ENCODE measurements around the gene NPB. TPM values are rescaled to one million over a fixed set of nuclear protein-coding genes. Genes with fewer than 3 reads are reported as not detected.

The NPB gene
- polyA plus RNA-seq, 1 donor (not counting 4 experiments of a cell fraction or from before 2014, with no cell fraction given), result not detected

- Histone ChIP-seq H3K36me3 (ENCODE audit: control insufficient read depth in 2 of 2, extremely low read depth in 1 of 2, insufficient read depth in 2 of 2, low read length in 2 of 2) (peaks cover 26 to 41% of the 10 kb centered on the region in 2 experiments), H3K4me1 (ENCODE audit: control insufficient read depth, extremely low read depth, insufficient read depth, low read length) (peaks cover 18% of the 10 kb centered on the region), H3K4me2 (ENCODE audit: control insufficient read depth, extremely low read depth, insufficient read depth, low read depth, low read length) (no peak overlapping the region), H3K9me3 (ENCODE audit: control insufficient read depth, low read depth, low read length) (no peaks in the 10 kb centered on the region), H3K9ac (ENCODE audit: control insufficient read depth, extremely low read depth, insufficient read depth, low read length) (no peak overlapping the region), H3K27me3 (ENCODE audit: control insufficient read depth, extremely low read depth, insufficient read depth, low read length) (no peaks in the 10 kb centered on the region), H3K79me2 (ENCODE audit: control insufficient read depth, insufficient read depth, low read length) (peaks cover under 1% of the 10 kb centered on the region), H3K9me1 (ENCODE audit: control insufficient read depth, extremely low read depth, insufficient read depth, low read length) (no peaks in the 10 kb centered on the region), H2AFZ (ENCODE audit: control insufficient read depth, low read length) (no peak overlapping the region), H3K27ac (ENCODE audit: control insufficient read depth, insufficient read depth, low read length) (no peak overlapping the region), H4K20me1 (ENCODE audit: control insufficient read depth, extremely low read depth, insufficient read depth, low read length) (peaks cover 11% of the 10 kb centered on the region), H3K4me3 (ENCODE audit: control insufficient read depth in 2 of 3, extremely low read depth in 1 of 3, insufficient read depth in 2 of 3, low read depth in 1 of 3, low read length in 3 of 3) (no peak overlapping the region)
- TF ChIP-seq CTCF (optimal IDR thresholded peaks at IDR 0.05 in 1 of 3, IDR thresholded peaks at IDR 0.05 in 1 of 3, conservative IDR thresholded peaks at IDR 0.05 in 1 of 3; ENCODE audit: extremely low read depth in 1 of 3, insufficient read depth in 2 of 3, low read length in 3 of 3) (no peak), EZH2 (IDR thresholded peaks at IDR 0.05; ENCODE audit: low read length) (no peak)
- dilution Hi-C loops (cut with MboI; ENCODE audit: extremely low pct_ligation_motif_present, low sequenced_read_pairs), result no loop called here
- DNase-seq (ENCODE audit: low read depth, low spot score) (no peak), FAIRE-seq (no peak)
Measured at GRCh38 chr17:81903896-81904599, 2.0 kb downstream of the NPB start.

- dilution Hi-C loops (cut with MboI; ENCODE audit: extremely low pct_ligation_motif_present, low sequenced_read_pairs), result no loop called here
- H3K36me3 ChIP-seq (ENCODE audit: control insufficient read depth in 2 of 2, extremely low read depth in 1 of 2, insufficient read depth in 2 of 2, low read length in 2 of 2), result peaks cover 23 to 33% of the 10 kb centered on the region in 2 experiments
- peaks cover 8% of the 10 kb centered on the region for H3K79me2 ChIP-seq (ENCODE audit: control insufficient read depth, insufficient read depth, low read length)
- no peak for FAIRE-seq
- no peak overlapping the region for H3K9ac ChIP-seq (ENCODE audit: control insufficient read depth, extremely low read depth, insufficient read depth, low read length)
- DNase-seq (ENCODE audit: low read depth, low spot score), result no peak
- H3K4me3 ChIP-seq (ENCODE audit: control insufficient read depth in 2 of 3, extremely low read depth in 1 of 3, insufficient read depth in 2 of 3, low read depth in 1 of 3, low read length in 3 of 3), result no peak overlapping the region
- H2AFZ ChIP-seq (ENCODE audit: control insufficient read depth, low read length), result no peak overlapping the region
- H3K4me1 ChIP-seq (ENCODE audit: control insufficient read depth, extremely low read depth, insufficient read depth, low read length), result peaks cover 14% of the 10 kb centered on the region
- H3K27ac ChIP-seq (ENCODE audit: control insufficient read depth, insufficient read depth, low read length), result no peak overlapping the region
- H3K27me3 ChIP-seq (ENCODE audit: control insufficient read depth, extremely low read depth, insufficient read depth, low read length), result no peaks in the 10 kb centered on the region
- H3K9me3 ChIP-seq (ENCODE audit: control insufficient read depth, low read depth, low read length), result no peaks in the 10 kb centered on the region
- H4K20me1 ChIP-seq (ENCODE audit: control insufficient read depth, extremely low read depth, insufficient read depth, low read length), result peaks cover 9% of the 10 kb centered on the region
- no peak overlapping the region for H3K4me2 ChIP-seq (ENCODE audit: control insufficient read depth, extremely low read depth, insufficient read depth, low read depth, low read length)
- TF ChIP-seq EZH2 (IDR thresholded peaks at IDR 0.05; ENCODE audit: low read length) (no peak), CTCF (optimal IDR thresholded peaks at IDR 0.05 in 1 of 3, IDR thresholded peaks at IDR 0.05 in 1 of 3, conservative IDR thresholded peaks at IDR 0.05 in 1 of 3; ENCODE audit: extremely low read depth in 1 of 3, insufficient read depth in 2 of 3, low read length in 3 of 3) (no peak)
- H3K9me1 ChIP-seq (ENCODE audit: control insufficient read depth, extremely low read depth, insufficient read depth, low read length), result no peaks in the 10 kb centered on the region
Measured at GRCh38 chr17:81904600-81905423, 2.8 kb downstream of the NPB start.
